ENCODE results near the gene ARMC3. TPM values are rescaled to one million over a fixed set of nuclear protein-coding genes. Genes with fewer than 3 reads are reported as not detected.

ARMC3 gene
- total RNA-seq, 1 experiment from 2014 or later, result 0.28 TPM

DNA sequence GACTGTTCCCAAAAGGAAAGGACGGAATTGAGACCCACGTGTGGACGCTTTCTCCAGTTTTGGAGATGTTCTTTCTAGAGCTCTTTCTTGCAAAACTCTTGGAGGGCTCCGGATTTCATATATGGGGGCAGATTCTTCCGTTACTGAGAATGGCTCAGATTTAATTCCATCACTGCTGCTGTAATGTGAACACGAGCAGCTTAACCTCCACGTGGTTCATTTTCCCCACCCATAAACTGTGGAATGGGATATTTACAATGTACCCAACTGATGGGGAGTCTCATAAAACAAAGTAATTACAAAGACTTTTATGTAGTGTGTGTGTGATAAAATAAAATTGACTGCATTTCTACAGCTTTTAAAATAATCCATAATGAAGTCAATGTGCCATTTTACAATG is 152.4 kb downstream of the ARMC3 start:
- TF ChIP-seq MYBL2 (CRISPR knock-in tag; IDR thresholded peaks at IDR 0.05) (no peak), HMGA2 (CRISPR knock-in tag; IDR thresholded peaks at IDR 0.05) (no peak), GRHL2 (CRISPR knock-in tag; IDR thresholded peaks at IDR 0.05; ENCODE audit: insufficient replicate concordance, severe bottlenecking) (no peak), NR3C1 (CRISPR knock-in tag; conservative IDR thresholded peaks at IDR 0.05; ENCODE audit: low read depth) (no peak), ELF4 (CRISPR knock-in tag; IDR thresholded peaks at IDR 0.05; ENCODE audit: low read depth) (no peak), ZNF219 (CRISPR knock-in tag; IDR thresholded peaks at IDR 0.05; ENCODE audit: borderline replicate concordance) (no peak), GABPB1 (CRISPR knock-in tag; IDR thresholded peaks at IDR 0.05) (no peak), ZNF423 (CRISPR knock-in tag; IDR thresholded peaks at IDR 0.05) (no peak)
- TF ChIP-seq, protein P1, sequence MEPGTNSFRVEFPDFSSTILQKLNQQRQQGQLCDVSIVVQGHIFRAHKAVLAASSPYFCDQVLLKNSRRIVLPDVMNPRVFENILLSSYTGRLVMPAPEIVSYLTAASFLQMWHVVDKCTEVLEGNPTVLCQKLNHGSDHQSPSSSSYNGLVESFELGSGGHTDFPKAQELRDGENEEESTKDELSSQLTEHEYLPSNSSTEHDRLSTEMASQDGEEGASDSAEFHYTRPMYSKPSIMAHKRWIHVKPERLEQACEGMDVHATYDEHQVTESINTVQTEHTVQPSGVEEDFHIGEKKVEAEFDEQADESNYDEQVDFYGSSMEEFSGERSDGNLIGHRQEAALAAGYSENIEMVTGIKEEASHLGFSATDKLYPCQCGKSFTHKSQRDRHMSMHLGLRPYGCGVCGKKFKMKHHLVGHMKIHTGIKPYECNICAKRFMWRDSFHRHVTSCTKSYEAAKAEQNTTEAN (CRISPR knock-in tag; IDR thresholded peaks at IDR 0.05), result no peak
- TF ChIP-seq, protein P2, sequence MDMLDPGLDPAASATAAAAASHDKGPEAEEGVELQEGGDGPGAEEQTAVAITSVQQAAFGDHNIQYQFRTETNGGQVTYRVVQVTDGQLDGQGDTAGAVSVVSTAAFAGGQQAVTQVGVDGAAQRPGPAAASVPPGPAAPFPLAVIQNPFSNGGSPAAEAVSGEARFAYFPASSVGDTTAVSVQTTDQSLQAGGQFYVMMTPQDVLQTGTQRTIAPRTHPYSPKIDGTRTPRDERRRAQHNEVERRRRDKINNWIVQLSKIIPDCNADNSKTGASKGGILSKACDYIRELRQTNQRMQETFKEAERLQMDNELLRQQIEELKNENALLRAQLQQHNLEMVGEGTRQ (CRISPR knock-in tag; IDR thresholded peaks at IDR 0.05), result no peak
- H3K27me3 Mint-ChIP-seq (ENCODE audit: low read depth), result no peaks in the 10 kb centered on the region
- DNase-seq (ENCODE audit: low spot score) (no peak), ATAC-seq (no peak)
- no peaks in the 10 kb centered on the region for H3K36me3 Mint-ChIP-seq
- H3K4me1 Mint-ChIP-seq, result peaks cover 8% of the 10 kb centered on the region
- H3K4me3 Mint-ChIP-seq, result no peak overlapping the region
- peaks cover 7% of the 10 kb centered on the region for H3K9me3 Mint-ChIP-seq
- H3K27ac Mint-ChIP-seq, result no peak overlapping the region
- POLR2A ChIA-PET, result no interaction called here
- CTCF ChIA-PET, result interaction anchor here (1.0 kb wide), 1 partner anchor 78 kb away, joined by 4 read pairs; no protein-coding TSS in a partner anchor

DNA sequence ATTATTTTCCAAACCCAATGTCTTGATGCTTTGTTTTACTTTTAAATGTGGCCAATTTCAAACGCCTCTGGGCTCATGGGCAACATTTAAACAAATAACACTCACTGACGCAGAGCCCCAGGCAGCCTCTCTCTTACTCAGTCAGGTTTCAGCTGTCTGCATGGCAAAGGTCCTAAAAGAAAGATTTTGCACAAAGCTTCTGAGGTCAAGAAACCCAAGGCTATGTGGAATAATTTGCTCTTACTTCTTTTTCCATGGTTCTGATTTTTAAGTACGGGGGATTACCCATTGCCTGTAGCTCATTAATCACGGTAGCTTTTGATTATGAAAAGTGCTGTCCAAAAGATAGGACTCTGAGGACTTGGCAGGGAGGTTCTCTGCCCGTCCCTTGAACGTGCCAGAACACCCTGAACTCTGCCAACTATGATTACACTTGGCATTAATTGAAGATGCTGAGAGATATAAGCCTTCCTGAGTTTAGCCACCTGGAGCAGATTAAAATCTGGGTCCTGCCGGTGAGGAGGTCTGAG is 153.4 kb downstream of the ARMC3 start:
- Mint-ChIP-seq H3K27me3 (ENCODE audit: low read depth) (no peaks in the 10 kb centered on the region), H3K27ac (no peak overlapping the region), H3K36me3 (no peaks in the 10 kb centered on the region), H3K9me3 (peaks cover 7% of the 10 kb centered on the region), H3K4me1 (peaks cover 8% of the 10 kb centered on the region), H3K4me3 (no peak overlapping the region)
- ChIA-PET CTCF (interaction anchor here (1.0 kb wide), 1 partner anchor 77 kb away, joined by 4 read pairs; no protein-coding TSS in a partner anchor), POLR2A (no interaction called here)
- DNase-seq (ENCODE audit: low spot score) (no peak), ATAC-seq (no peak)
- no peak for TF ChIP-seq TEAD1 (CRISPR knock-in tag; IDR thresholded peaks at IDR 0.05)
- no peak for TF ChIP-seq IRF2 (CRISPR knock-in tag; IDR thresholded peaks at IDR 0.05; ENCODE audit: borderline replicate concordance, low read depth)
- TF ChIP-seq PRRX2 (CRISPR knock-in tag; IDR thresholded peaks at IDR 0.05), result no peak
- TF ChIP-seq GTF2I (CRISPR knock-in tag; conservative IDR thresholded peaks at IDR 0.05), result no peak
- TF ChIP-seq GRHL2 (CRISPR knock-in tag; IDR thresholded peaks at IDR 0.05; ENCODE audit: insufficient replicate concordance, severe bottlenecking), result no peak
- TF ChIP-seq, protein P3, sequence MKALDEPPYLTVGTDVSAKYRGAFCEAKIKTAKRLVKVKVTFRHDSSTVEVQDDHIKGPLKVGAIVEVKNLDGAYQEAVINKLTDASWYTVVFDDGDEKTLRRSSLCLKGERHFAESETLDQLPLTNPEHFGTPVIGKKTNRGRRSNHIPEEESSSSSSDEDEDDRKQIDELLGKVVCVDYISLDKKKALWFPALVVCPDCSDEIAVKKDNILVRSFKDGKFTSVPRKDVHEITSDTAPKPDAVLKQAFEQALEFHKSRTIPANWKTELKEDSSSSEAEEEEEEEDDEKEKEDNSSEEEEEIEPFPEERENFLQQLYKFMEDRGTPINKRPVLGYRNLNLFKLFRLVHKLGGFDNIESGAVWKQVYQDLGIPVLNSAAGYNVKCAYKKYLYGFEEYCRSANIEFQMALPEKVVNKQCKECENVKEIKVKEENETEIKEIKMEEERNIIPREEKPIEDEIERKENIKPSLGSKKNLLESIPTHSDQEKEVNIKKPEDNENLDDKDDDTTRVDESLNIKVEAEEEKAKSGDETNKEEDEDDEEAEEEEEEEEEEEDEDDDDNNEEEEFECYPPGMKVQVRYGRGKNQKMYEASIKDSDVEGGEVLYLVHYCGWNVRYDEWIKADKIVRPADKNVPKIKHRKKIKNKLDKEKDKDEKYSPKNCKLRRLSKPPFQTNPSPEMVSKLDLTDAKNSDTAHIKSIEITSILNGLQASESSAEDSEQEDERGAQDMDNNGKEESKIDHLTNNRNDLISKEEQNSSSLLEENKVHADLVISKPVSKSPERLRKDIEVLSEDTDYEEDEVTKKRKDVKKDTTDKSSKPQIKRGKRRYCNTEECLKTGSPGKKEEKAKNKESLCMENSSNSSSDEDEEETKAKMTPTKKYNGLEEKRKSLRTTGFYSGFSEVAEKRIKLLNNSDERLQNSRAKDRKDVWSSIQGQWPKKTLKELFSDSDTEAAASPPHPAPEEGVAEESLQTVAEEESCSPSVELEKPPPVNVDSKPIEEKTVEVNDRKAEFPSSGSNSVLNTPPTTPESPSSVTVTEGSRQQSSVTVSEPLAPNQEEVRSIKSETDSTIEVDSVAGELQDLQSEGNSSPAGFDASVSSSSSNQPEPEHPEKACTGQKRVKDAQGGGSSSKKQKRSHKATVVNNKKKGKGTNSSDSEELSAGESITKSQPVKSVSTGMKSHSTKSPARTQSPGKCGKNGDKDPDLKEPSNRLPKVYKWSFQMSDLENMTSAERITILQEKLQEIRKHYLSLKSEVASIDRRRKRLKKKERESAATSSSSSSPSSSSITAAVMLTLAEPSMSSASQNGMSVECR (CRISPR knock-in tag; IDR thresholded peaks at IDR 0.05; ENCODE audit: borderline replicate concordance), result no peak
- TF ChIP-seq CREM (CRISPR knock-in tag; IDR thresholded peaks at IDR 0.05), result no peak
- TF ChIP-seq TEAD4 (CRISPR knock-in tag; IDR thresholded peaks at IDR 0.05), result no peak
- TF ChIP-seq ZNF671 (CRISPR knock-in tag; IDR thresholded peaks at IDR 0.05), result no peak
- TF ChIP-seq, protein P4, sequence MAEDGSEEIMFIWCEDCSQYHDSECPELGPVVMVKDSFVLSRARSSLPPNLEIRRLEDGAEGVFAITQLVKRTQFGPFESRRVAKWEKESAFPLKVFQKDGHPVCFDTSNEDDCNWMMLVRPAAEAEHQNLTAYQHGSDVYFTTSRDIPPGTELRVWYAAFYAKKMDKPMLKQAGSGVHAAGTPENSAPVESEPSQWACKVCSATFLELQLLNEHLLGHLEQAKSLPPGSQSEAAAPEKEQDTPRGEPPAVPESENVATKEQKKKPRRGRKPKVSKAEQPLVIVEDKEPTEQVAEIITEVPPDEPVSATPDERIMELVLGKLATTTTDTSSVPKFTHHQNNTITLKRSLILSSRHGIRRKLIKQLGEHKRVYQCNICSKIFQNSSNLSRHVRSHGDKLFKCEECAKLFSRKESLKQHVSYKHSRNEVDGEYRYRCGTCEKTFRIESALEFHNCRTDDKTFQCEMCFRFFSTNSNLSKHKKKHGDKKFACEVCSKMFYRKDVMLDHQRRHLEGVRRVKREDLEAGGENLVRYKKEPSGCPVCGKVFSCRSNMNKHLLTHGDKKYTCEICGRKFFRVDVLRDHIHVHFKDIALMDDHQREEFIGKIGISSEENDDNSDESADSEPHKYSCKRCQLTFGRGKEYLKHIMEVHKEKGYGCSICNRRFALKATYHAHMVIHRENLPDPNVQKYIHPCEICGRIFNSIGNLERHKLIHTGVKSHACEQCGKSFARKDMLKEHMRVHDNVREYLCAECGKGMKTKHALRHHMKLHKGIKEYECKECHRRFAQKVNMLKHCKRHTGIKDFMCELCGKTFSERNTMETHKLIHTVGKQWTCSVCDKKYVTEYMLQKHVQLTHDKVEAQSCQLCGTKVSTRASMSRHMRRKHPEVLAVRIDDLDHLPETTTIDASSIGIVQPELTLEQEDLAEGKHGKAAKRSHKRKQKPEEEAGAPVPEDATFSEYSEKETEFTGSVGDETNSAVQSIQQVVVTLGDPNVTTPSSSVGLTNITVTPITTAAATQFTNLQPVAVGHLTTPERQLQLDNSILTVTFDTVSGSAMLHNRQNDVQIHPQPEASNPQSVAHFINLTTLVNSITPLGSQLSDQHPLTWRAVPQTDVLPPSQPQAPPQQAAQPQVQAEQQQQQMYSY (CRISPR knock-in tag; IDR thresholded peaks at IDR 0.05), result no peak
- TF ChIP-seq ESRRA (CRISPR knock-in tag; IDR thresholded peaks at IDR 0.05; ENCODE audit: borderline replicate concordance), result no peak
- no peak for TF ChIP-seq EMX1 (CRISPR knock-in tag; IDR thresholded peaks at IDR 0.05)
- TF ChIP-seq ELF4 (CRISPR knock-in tag; IDR thresholded peaks at IDR 0.05; ENCODE audit: low read depth), result no peak
- TF ChIP-seq NR1H2 (CRISPR knock-in tag; IDR thresholded peaks at IDR 0.05), result no peak
- TF ChIP-seq, protein P5, sequence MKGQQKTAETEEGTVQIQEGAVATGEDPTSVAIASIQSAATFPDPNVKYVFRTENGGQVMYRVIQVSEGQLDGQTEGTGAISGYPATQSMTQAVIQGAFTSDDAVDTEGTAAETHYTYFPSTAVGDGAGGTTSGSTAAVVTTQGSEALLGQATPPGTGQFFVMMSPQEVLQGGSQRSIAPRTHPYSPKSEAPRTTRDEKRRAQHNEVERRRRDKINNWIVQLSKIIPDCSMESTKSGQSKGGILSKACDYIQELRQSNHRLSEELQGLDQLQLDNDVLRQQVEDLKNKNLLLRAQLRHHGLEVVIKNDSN (CRISPR knock-in tag; IDR thresholded peaks at IDR 0.05), result no peak
- TF ChIP-seq, protein P6, sequence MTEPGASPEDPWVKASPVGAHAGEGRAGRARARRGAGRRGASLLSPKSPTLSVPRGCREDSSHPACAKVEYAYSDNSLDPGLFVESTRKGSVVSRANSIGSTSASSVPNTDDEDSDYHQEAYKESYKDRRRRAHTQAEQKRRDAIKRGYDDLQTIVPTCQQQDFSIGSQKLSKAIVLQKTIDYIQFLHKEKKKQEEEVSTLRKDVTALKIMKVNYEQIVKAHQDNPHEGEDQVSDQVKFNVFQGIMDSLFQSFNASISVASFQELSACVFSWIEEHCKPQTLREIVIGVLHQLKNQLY (CRISPR knock-in tag; IDR thresholded peaks at IDR 0.05), result no peak
- TF ChIP-seq, protein P7, sequence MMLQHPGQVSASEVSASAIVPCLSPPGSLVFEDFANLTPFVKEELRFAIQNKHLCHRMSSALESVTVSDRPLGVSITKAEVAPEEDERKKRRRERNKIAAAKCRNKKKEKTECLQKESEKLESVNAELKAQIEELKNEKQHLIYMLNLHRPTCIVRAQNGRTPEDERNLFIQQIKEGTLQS (CRISPR knock-in tag; conservative IDR thresholded peaks at IDR 0.05), result no peak
